ENCODE results near the gene MBNL2.

MBNL2 gene

GRCh38 chr13:97386801-97387484, 164.8 kb downstream of the MBNL2 start:
- Histone ChIP-seq H4K20me1 (ENCODE audit: insufficient read depth, low read length) (no peaks in the 10 kb centered on the region), H3K4me2 (ENCODE audit: low read depth, low read length) (no peak overlapping the region), H3K9me2 (replicated peaks; ENCODE audit: insufficient read depth, low read length) (no peaks in the 10 kb centered on the region), H3K27me3 (replicated peaks; ENCODE audit: insufficient read depth, low read length) (no peaks in the 10 kb centered on the region), H3K27ac (ENCODE audit: low read length) (no peak overlapping the region), H3K4me1 (ENCODE audit: low read length) (no peaks in the 10 kb centered on the region), H3K9me3 (replicated peaks; ENCODE audit: insufficient read depth, low read length) (no peaks in the 10 kb centered on the region), H2AFZ (ENCODE audit: low read length) (no peak overlapping the region), H3F3A (ENCODE audit: insufficient read depth, low read length) (no peaks in the 10 kb centered on the region), H3K36me3 (replicated peaks; ENCODE audit: insufficient read depth, low read length) (no peaks in the 10 kb centered on the region; the same call in 1 of the 2 replicates), H3K79me2 (ENCODE audit: low read length) (no peaks in the 10 kb centered on the region), H3K4me3 (ENCODE audit: low read length) (no peak overlapping the region), H3K9ac (ENCODE audit: low read length) (no peak overlapping the region)
- TF ChIP-seq EZH2phosphoT487 (IDR thresholded peaks at IDR 0.05; ENCODE audit: low read length) (no peak), EZH2 (optimal IDR thresholded peaks at IDR 0.05; ENCODE audit: low read depth, low read length) (no peak), CTCF (IDR thresholded peaks at IDR 0.05; ENCODE audit: low read length) (no peak)
- no peak for DNase-seq

- DNase-seq: no peak
- no peaks in the 10 kb centered on the region for H3K4me1 ChIP-seq (ENCODE audit: low read length)
- no peak overlapping the region for H3K4me2 ChIP-seq (ENCODE audit: low read depth, low read length)
- H3K4me3 ChIP-seq (ENCODE audit: low read length): no peak overlapping the region
- no peak overlapping the region for H2AFZ ChIP-seq (ENCODE audit: low read length)
- no peaks in the 10 kb centered on the region for H3K27me3 ChIP-seq (replicated peaks; ENCODE audit: insufficient read depth, low read length)
- no peak overlapping the region for H3K9ac ChIP-seq (ENCODE audit: low read length)
- H3K79me2 ChIP-seq (ENCODE audit: low read length): no peaks in the 10 kb centered on the region
- no peaks in the 10 kb centered on the region for H3K9me2 ChIP-seq (replicated peaks; ENCODE audit: insufficient read depth, low read length)
- H3K27ac ChIP-seq (ENCODE audit: low read length): no peak overlapping the region
- H3F3A ChIP-seq (ENCODE audit: insufficient read depth, low read length): no peaks in the 10 kb centered on the region
- no peaks in the 10 kb centered on the region for H3K9me3 ChIP-seq (replicated peaks; ENCODE audit: insufficient read depth, low read length)
- H3K36me3 ChIP-seq (replicated peaks; ENCODE audit: insufficient read depth, low read length): no peaks in the 10 kb centered on the region; the same call in 1 of the 2 replicates
- TF ChIP-seq EZH2 (optimal IDR thresholded peaks at IDR 0.05; ENCODE audit: low read depth, low read length) (no peak), CTCF (IDR thresholded peaks at IDR 0.05; ENCODE audit: low read length) (no peak), EZH2phosphoT487 (IDR thresholded peaks at IDR 0.05; ENCODE audit: low read length) (no peak)
- H4K20me1 ChIP-seq (ENCODE audit: insufficient read depth, low read length): no peaks in the 10 kb centered on the region
Observed at GRCh38 chr13:97387485-97387839, 165.3 kb downstream of the MBNL2 start.

- no peaks in the 10 kb centered on the region for H3K4me1 ChIP-seq (ENCODE audit: low read length)
- H4K20me1 ChIP-seq (ENCODE audit: insufficient read depth, low read length): no peaks in the 10 kb centered on the region
- no peak overlapping the region for H2AFZ ChIP-seq (ENCODE audit: low read length)
- no peak for TF ChIP-seq CTCF (IDR thresholded peaks at IDR 0.05; ENCODE audit: low read length)
- TF ChIP-seq EZH2 (optimal IDR thresholded peaks at IDR 0.05; ENCODE audit: low read depth, low read length): no peak
- no peak for TF ChIP-seq EZH2phosphoT487 (IDR thresholded peaks at IDR 0.05; ENCODE audit: low read length)
- H3K4me3 ChIP-seq (ENCODE audit: low read length): no peak overlapping the region
- no peak overlapping the region for H3K4me2 ChIP-seq (ENCODE audit: low read depth, low read length)
- no peak for DNase-seq
- H3K36me3 ChIP-seq (replicated peaks; ENCODE audit: insufficient read depth, low read length): no peaks in the 10 kb centered on the region; the same call in 1 of the 2 replicates
- H3K9me2 ChIP-seq (replicated peaks; ENCODE audit: insufficient read depth, low read length): no peaks in the 10 kb centered on the region
- no peaks in the 10 kb centered on the region for H3K27me3 ChIP-seq (replicated peaks; ENCODE audit: insufficient read depth, low read length)
- no peaks in the 10 kb centered on the region for H3K9me3 ChIP-seq (replicated peaks; ENCODE audit: insufficient read depth, low read length)
- H3K9ac ChIP-seq (ENCODE audit: low read length): no peak overlapping the region
- H3F3A ChIP-seq (ENCODE audit: insufficient read depth, low read length): no peaks in the 10 kb centered on the region
- no peak overlapping the region for H3K27ac ChIP-seq (ENCODE audit: low read length)
- no peaks in the 10 kb centered on the region for H3K79me2 ChIP-seq (ENCODE audit: low read length)
Observed at GRCh38 chr13:97387890-97388289, 165.8 kb downstream of the MBNL2 start.

Data from MM.1S (cell line).